GM18498 (cell line): ENCODE results near the gene B9D2.
A peak's percentile ranks its signal among the peaks of the same experiment; 100 is the strongest.
"Not testable (repeated sequence)": the region's sequence is repeated elsewhere in the genome, so short reads cannot be mapped to it uniquely, and the experiment has no call there.

Experiments used
- ATAC-seq: cut with Tn5 transposase; IDR thresholded peaks from one replicate; pipeline ENCODE4 v1.9.1; 2021; ENCODE audit warnings: mild to moderate bottlenecking, moderate library complexity; ENCODE audit not compliant: unreplicated experiment

B9D2 gene

DNA sequence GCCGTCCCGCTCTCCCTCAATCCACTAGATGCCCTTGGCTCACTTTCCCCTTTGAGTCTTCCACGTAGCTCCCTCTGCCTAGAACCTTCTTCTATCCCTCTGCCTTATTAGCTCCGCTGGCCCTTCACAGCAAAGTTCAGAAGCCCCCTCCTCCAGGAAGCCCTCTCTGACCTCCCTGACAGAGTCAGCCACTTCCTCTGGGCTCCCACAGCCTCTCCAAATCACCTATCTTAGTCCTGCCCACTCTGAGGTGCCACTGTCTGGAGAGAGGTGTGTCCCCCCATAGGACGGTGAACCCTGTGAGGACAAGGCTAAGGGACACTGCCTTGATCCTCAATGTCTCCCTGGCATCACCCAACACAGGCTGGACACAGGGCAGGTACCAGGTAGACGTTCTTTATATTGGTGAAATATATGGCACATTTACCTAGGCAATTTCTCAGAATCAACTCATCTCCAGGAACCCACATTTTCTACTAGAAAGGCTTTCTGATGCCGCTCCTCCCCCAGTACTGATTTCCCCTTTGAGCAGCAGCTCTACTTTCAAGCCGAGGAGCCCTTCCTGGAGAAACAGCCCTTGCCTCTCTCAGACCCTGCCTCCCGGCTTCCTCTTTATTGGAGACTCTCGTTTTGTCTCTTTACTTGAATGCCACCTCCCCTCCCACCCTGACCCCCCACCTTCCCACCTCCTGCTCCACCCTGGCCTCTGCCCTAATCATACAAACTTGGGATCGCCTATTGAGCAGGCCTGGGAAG lies 6.8 kb downstream of the B9D2 start:
- ATAC-seq: no peak

DNA sequence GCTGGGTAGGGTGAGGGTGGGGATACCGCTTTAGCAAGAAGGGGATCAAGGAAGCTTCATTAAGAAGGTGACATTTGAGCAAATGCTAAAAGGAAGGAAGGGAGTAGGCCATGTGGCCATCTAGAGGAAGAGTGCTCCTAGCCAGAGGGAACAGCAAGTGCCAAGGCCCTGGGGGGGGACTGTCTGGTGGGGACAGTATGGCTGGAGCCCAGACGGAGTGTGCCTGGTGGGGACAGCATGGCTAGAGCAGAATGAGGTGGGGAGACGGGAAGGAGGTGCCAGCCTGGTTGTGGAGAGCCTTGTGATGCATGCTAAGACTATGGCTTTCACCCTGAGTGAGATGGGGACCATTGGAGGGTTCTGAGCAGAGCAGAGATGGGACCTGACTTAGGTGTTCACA lies 8.1 kb downstream of the B9D2 start:
- ATAC-seq: no peak

DNA sequence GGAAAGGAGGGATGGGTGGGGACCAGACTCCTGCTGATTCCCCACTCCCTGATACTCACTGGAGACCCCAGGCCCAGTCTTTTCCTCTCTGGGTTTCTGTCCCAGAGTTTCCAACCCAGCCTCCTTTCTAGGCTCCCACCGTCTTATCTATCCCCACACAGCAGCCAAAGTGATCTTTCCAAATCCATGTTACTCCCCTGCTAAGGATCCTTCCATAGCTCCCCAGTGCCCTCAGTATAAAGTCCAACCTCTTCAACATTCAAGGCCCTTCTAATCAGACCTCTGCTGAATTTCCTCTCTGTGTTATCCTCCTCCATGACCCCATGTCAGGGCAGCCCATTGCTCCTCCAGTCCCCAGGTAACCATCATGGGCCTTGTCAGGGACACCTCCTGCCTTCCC lies 8.9 kb downstream of the B9D2 start:
- ATAC-seq: no peak

GRCh38 chr19:41354343-41354953 lies 9.5 kb downstream of the B9D2 start:
- ATAC-seq: no peak

- ATAC-seq: peak; percentile 49
Measured at GRCh38 chr19:41353466-41354342, 10.2 kb downstream of the B9D2 start, which contains the start of gene TGFB1. TGFB1 (minus strand) TSS chr19:41353922; CDS start chr19:41353044, 878 bp downstream.

DNA sequence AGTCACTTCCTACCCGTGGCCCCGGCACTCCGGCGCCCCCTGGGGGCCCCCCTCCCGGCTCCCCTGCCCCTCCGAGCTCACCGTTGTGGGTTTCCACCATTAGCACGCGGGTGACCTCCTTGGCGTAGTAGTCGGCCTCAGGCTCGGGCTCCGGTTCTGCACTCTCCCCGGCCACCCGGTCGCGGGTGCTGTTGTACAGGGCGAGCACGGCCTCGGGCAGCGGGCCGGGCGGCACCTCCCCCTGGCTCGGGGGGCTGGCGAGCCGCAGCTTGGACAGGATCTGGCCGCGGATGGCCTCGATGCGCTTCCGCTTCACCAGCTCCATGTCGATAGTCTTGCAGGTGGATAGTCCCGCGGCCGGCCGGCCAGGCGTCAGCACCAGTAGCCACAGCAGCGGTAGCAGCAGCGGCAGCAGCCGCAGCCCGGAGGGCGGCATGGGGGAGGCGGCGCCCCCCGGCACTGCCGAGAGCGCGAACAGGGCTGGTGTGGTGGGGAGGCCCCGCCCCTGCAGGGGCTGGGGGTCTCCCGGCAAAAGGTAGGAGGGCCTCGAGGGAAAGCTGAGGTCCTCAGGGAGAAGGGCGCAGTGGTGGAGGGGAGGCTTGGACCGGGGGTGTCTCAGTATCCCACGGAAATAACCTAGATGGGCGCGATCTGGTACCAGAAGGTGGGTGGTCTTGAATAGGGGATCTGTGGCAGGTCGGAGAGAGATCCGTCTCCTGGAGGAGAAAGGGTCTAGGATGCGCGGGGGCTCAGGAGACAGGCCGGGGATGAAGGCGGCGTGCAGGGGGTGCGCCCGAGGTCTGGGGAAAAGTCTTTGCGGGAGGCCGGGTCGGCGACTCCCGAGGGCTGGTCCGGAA lies 11.1 kb downstream of the B9D2 start:
- ATAC-seq: no peak

DNA sequence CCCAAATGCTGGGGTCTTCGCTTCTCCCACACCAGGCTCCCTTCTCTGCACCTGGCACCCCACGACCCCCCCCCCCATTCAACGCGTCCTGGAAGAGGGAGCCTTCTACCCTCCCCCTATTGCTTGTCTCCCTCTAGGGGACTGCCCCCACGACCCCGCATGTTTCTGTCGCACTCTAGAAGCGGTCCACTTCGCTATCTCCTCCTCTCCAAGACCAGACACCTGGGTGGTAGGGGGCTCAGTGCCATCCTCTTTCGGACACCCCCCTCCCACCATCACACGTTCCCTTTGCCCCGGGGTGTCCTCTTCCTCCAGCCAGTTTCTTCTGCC lies 11.7 kb downstream of the B9D2 start:
- no peak for ATAC-seq

DNA sequence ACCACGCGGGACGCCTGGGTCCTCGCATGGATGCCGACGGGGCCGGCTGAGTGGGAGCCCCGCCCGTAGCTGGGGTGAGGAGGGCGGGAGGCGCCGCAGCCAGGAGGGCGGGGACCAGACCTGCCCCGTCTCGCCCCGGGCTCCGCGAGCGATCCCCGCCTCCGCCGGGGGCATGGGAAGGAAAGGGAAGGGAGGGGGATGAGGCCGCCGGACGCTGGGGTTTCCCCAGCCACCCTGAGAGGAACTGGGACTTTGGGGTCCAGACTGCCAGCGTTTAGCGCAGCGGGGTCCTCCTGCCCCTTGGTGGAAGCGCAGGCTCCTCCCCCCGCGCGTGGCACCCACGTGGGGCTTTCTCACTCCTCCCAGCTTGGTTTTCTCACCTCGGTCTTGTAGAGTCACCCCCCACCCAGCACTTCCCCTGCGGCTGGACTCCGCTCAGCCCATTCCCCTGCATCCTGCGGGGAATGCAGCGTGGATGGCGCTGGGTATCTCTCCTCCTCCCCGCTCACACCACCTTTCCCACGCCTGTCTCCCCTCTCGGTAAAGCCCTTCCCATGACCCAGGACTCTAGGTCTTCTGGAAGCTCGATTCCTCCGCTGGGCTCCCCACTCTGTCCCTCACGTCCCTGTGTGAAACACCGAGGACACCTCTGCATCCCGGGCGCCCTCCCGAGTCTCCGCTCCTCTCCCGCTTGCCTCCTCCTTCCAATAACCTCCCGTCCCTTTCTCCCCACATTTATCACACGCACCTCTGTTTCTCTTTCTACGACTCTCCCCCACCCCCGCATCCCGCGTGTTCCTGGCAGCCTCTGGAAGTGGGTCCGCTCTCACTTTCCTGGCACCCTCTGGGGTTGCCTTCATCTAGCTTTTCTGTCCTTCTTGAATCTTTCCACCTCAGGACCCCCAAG lies 12.4 kb downstream of the B9D2 start:
- ATAC-seq: peak; percentile 48

- peak; percentile 2 for ATAC-seq
Measured at GRCh38 chr19:41350735-41351338, 13.1 kb downstream of the B9D2 start.

GRCh38 chr19:41346916-41347315 lies 17.0 kb downstream of the B9D2 start:
- not testable (repeated sequence) for ATAC-seq

DNA sequence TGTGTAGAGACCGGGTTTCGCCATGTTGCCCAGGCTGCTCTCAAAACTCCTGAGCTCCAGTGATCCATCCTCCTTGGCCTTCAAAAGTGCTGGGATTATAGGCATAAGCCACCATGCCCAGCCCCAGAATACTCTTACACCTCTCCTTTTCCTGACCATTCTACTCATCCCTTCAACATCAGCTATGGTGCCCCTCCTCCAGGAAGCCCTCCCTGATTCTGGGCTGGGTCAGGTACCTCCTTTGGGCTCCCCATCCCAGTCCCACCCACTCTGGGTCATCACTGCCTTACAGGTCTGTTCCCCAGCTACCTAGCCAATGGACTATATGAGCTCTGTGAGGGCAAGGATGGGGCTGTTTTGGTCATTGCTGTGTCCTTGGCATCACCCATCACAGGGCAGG lies 19.8 kb downstream of the B9D2 start:
- no peak for ATAC-seq

GRCh38 chr19:41341669-41342490 lies 22.1 kb downstream of the B9D2 start:
- ATAC-seq: no peak

DNA sequence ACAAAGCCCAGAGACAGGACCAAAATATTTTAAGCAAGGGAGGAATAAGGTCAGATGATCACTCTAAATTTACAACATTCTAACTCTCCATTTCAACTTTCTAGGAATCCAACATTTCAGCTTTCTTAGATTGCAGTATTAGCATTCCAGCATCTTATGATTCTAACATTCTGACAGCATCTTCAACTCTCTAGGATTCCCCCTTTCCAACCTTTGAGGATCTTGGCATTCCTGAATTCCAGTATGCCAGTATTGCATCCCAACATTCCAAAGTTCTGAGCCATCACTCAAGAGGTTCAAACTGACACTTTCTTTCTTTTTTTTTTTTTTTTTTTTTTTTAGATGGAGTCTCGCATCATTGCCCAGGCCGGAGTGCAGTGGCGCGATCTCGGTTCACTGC lies 24.0 kb downstream of the B9D2 start:
- ATAC-seq: no peak

DNA sequence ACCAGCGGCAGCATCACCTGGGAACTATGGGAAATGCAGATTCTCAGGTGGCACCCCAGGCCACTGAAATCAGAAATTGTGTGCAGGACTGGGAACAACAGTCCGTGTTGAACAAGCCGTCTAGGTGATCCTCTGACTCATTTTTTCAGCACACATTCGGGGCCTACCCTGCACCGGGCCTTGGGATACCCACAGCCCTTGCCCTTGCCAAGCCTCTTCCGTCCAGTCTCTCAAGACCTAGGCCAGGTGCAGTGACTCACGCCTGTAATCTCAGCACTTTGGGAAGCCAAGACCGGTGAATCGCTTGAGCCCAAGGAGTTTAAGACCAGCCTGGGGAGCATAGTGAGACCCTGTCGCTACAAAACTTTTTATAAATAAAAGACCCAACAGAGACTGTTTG lies 28.5 kb downstream of the B9D2 start:
- ATAC-seq: no peak

DNA sequence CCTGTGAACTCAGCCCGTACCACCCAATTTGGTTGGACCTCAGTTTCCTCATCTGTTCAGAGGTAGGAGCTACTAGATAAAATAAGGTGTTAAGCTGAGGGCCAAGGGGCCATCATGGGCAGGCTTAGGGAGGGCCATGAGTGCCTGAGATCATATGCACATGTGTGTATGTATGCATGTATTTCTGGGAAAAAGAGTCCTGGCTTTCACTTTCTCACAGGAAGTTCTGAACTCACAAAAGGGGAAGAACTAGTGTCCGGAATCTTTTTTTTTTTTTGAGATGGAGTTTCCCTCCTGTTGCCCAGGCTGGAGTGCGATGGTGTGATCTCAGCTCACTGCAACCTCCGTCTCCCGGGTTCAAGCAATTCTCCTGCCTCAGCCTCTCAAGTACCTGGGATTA lies 29.2 kb downstream of the B9D2 start:
- no peak for ATAC-seq

- no peak for ATAC-seq
Measured at GRCh38 chr19:41332468-41332867, 31.5 kb downstream of the B9D2 start.

DNA sequence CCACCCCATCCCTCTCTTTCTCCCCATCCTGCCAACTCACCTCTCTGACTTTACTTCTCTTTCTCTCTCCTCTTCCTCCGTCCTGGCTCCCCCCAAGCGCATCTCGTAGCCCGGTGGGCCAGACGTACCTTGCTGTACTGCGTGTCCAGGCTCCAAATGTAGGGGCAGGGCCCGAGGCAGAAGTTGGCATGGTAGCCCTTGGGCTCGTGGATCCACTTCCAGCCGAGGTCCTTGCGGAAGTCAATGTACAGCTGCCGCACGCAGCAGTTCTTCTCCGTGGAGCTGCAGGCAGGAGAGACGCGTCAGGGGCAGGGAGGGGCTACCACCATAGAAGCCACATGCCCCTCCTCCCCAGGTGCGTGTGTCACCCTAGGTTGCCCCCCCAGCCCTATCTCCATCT lies 31.9 kb downstream of the B9D2 start:
- no peak for ATAC-seq

- no peak for ATAC-seq
Measured at GRCh38 chr19:41330946-41331678, 32.8 kb downstream of the B9D2 start.
